SK-N-SH (cell line): ENCODE data around the gene NEK6. TPM values are rescaled to one million over a fixed set of nuclear protein-coding genes. Genes with fewer than 3 reads are reported as not detected.
A peak's percentile ranks its signal among the peaks of the same experiment; 100 is the strongest.

Experiments used
- CTCF ChIA-PET: fragments of 300-600, 350-600 bp; formaldehyde crosslinking; extraction: SDS; loops from one replicate; lab custom pipeline; 2021; lab: Yijun Ruan, JAX
- POLR2A ChIA-PET: fragments of 350-600 bp; sonication (Branson Sonifier 250); formaldehyde crosslinking; extraction: SDS; loops from one replicate; lab custom pipeline; 2020; ENCODE audit warnings: antibody characterized with exemption, inconsistent platforms; lab: Yijun Ruan, JAX
- DNase-seq: peaks from one replicate; pipeline ENCODE4 v3.0.0; 2012
- H2AFZ ChIP-seq: fragments of 200-600 bp; sonication (generic); 2 replicates; pipeline ENCODE4 v1.8.1; 2016; ENCODE audit warnings: antibody characterized with exemption, mild to moderate bottlenecking, low read depth
- H3F3A ChIP-seq: fragments of 200-600 bp; sonication (generic); replicated peaks from 2 replicates; pipeline ENCODE3; 2016; ENCODE audit warnings: antibody characterized with exemption, mild to moderate bottlenecking; ENCODE audit not compliant: insufficient read depth
- H3K27ac ChIP-seq, 2 experiments: fragments of 200-500 bp in 1 of 2; fragments of 200-600 bp in 1 of 2; sonication (Bioruptor generic) in 1 of 2; sonication (generic), shearing (Covaris generic) in 1 of 2; 2 replicates each; pipeline versions ENCODE4 v1.5.1 to v1.6.1; 2014 to 2016; ENCODE audit warnings: low read depth in 2 of 2, inconsistent platforms in 1 of 2, low read length in 1 of 2, mild to moderate bottlenecking in 1 of 2, mixed read lengths in 1 of 2
- H3K27me3 ChIP-seq: fragments of 200-600 bp; sonication (generic), shearing (Covaris generic); 2 replicates; pipeline ENCODE4 v1.6.1; 2016; ENCODE audit warnings: mixed run types; ENCODE audit not compliant: insufficient read depth
- H3K36me3 ChIP-seq, 2 experiments: fragments of 200-500 bp in 1 of 2; fragments of 200-600 bp in 1 of 2; sonication (Bioruptor generic) in 1 of 2; sonication (generic) in 1 of 2; replicated peaks in 1 of 2; 2 replicates each; pipeline versions ENCODE3 to v1.5.1; 2014 to 2016; ENCODE audit warnings: low read length in 1 of 2, mild to moderate bottlenecking in 1 of 2; ENCODE audit not compliant: insufficient read depth in 2 of 2, control insufficient read depth in 1 of 2
- H3K4me1 ChIP-seq, 2 experiments: fragments of 200-500 bp in 1 of 2; fragments of 200-600 bp in 1 of 2; sonication (Bioruptor generic) in 1 of 2; sonication (generic), shearing (Covaris generic) in 1 of 2; 2 replicates each; pipeline versions ENCODE4 v1.5.1 to v1.6.1; 2014 to 2016; ENCODE audit warnings: low read depth in 1 of 2, low read length in 1 of 2, mixed run types in 1 of 2; ENCODE audit not compliant: insufficient read depth in 2 of 2, control insufficient read depth in 1 of 2
- H3K4me2 ChIP-seq: fragments of 200-600 bp; sonication (generic), shearing (Covaris generic); 2 replicates; pipeline ENCODE4 v1.6.1; 2017; ENCODE audit warnings: mixed run types
- H3K4me3 ChIP-seq, 2 experiments: fragments of 200-500 bp in 1 of 2; fragments of 200-600 bp in 1 of 2; sonication (Bioruptor generic) in 1 of 2; sonication (generic), shearing (Covaris generic) in 1 of 2; 2 replicates each; pipeline versions ENCODE4 v1.5.1 to v1.8.1; 2014 to 2016; ENCODE audit warnings: low read depth in 2 of 2, inconsistent platforms in 1 of 2, low read length in 1 of 2, mild to moderate bottlenecking in 1 of 2, mixed read lengths in 1 of 2, moderate library complexity in 1 of 2
- H3K79me2 ChIP-seq: fragments of 200-600 bp; sonication (generic); 2 replicates; pipeline ENCODE4 v1.8.1; 2017; ENCODE audit warnings: mild to moderate bottlenecking; ENCODE audit not compliant: insufficient read depth
- H3K9ac ChIP-seq: fragments of 200-600 bp; sonication (generic); 2 replicates; pipeline ENCODE4 v1.6.1; 2017; ENCODE audit warnings: mixed run types
- H3K9me2 ChIP-seq: fragments of 200-600 bp; sonication (generic); 2 replicates; pipeline ENCODE4 v1.6.1; 2017; ENCODE audit warnings: mixed run types
- H3K9me3 ChIP-seq: fragments of 200-600 bp; sonication (generic); 2 replicates; pipeline ENCODE4 v1.6.1; 2017; ENCODE audit warnings: mixed run types, mild to moderate bottlenecking, moderate library complexity
- H4K20me1 ChIP-seq: fragments of 200-600 bp; sonication (generic); 2 replicates; pipeline ENCODE4 v1.6.1; 2017; ENCODE audit warnings: mild to moderate bottlenecking, mixed run types; ENCODE audit not compliant: insufficient read depth
- EZH2phosphoT487 ChIP-seq: fragments of 200-600 bp; sonication (generic); IDR thresholded peaks from 2 replicates; pipeline ENCODE4 v1.6.1; 2017; ENCODE audit warnings: low read depth, mixed run types, mild to moderate bottlenecking, antibody characterized with exemption, moderate library complexity, borderline replicate concordance
- FOSL2 ChIP-seq: IDR thresholded peaks from 2 replicates; pipeline ENCODE4 v1.4.0; 2012; ENCODE audit warnings: low read depth, mild to moderate bottlenecking, moderate library complexity, borderline replicate concordance
- FOXM1 ChIP-seq: IDR thresholded peaks from 2 replicates; pipeline ENCODE4 v1.4.0; 2012; ENCODE audit warnings: low read depth, mild to moderate bottlenecking
- GABPA ChIP-seq: IDR thresholded peaks from 2 replicates; pipeline ENCODE4 v1.4.0; 2012; ENCODE audit warnings: low read depth, mild to moderate bottlenecking
- GATA2 ChIP-seq: sonication (generic); formaldehyde crosslinking; IDR thresholded peaks from 2 replicates; pipeline ENCODE4 v1.5.0; 2020; ENCODE audit warnings: mild to moderate bottlenecking, missing genetic modification reagents
- IRF3 ChIP-seq: fragments of 150-350 bp; IDR thresholded peaks from 2 replicates; pipeline ENCODE4 v1.6.1; 2016; ENCODE audit warnings: mild to moderate bottlenecking, low read depth, low read length
- JUND ChIP-seq: IDR thresholded peaks from 2 replicates; pipeline ENCODE4 v1.4.0; 2012
- MXI1 ChIP-seq: IDR thresholded peaks from 2 replicates; pipeline ENCODE4 v1.6.1; 2012; ENCODE audit warnings: mild to moderate bottlenecking, low read depth, low read length, improper control_type of control experiment
- NFIC ChIP-seq: IDR thresholded peaks from 2 replicates; pipeline ENCODE4 v1.4.0; 2012; ENCODE audit warnings: borderline replicate concordance
- POLR2AphosphoS5 ChIP-seq: IDR thresholded peaks from 2 replicates; pipeline ENCODE4 v1.6.1; 2012; ENCODE audit warnings: low read depth, low read length
- RFX5 ChIP-seq: IDR thresholded peaks from 2 replicates; pipeline ENCODE4 v1.6.1; 2012; ENCODE audit warnings: mild to moderate bottlenecking, improper control_type of control experiment, low read length
- RXRA ChIP-seq: IDR thresholded peaks from 2 replicates; pipeline ENCODE4 v1.4.0; 2012; ENCODE audit warnings: low read depth, mild to moderate bottlenecking, borderline replicate concordance
- SMC3 ChIP-seq: IDR thresholded peaks from 2 replicates; pipeline ENCODE4 v1.6.1; 2012; ENCODE audit warnings: low read depth, low read length, improper control_type of control experiment
- TAF1 ChIP-seq: IDR thresholded peaks from 2 replicates; pipeline ENCODE4 v1.6.1; 2012; ENCODE audit warnings: low read depth, mild to moderate bottlenecking, low read length, moderate library complexity, borderline replicate concordance
- TCF12 ChIP-seq: IDR thresholded peaks from 2 replicates; pipeline ENCODE4 v1.4.0; 2012
- YY1 ChIP-seq: IDR thresholded peaks from 2 replicates; pipeline ENCODE4 v1.4.0; 2012; ENCODE audit warnings: low read depth, mild to moderate bottlenecking
- WGBS: methylation state at CpG from one replicate; pipeline ENCODE4 v1.1.6; 2017; ENCODE audit warnings: low lambda C conversion rate; 5-methylcytosine and 5-hydroxymethylcytosine counted together
- polyA plus RNA-seq, 3 experiments: library from polyadenylated mRNA; depleted of rRNA; stranded (reverse); fragments of >200 nt; gene quantifications; 2 replicates each; pipeline ENCODE4 v1.2.3, GENCODE V29; 2012
- TF ChIP-seq, protein P1 (sequence below): fragments of 150-350 bp; IDR thresholded peaks from 2 replicates; pipeline ENCODE4 v1.6.1; 2017; ENCODE audit warnings: antibody characterized with exemption, low read length, low read depth, borderline replicate concordance
- TF ChIP-seq, protein P2 (sequence below): IDR thresholded peaks from 2 replicates; pipeline ENCODE4; 2012
- TF ChIP-seq, protein P3 (sequence below): fragments of 200-600 bp; sonication (generic); IDR thresholded peaks from 2 replicates; pipeline ENCODE4 v1.6.1; 2017; ENCODE audit warnings: antibody characterized with exemption, mild to moderate bottlenecking, moderate library complexity

The NEK6 gene
- polyA plus RNA-seq, 1 of the 3 experiments (the other 2 are of a cell fraction), result 89.8 TPM

- no peaks in the 10 kb centered on the region for H3K9me3 ChIP-seq
- no peak overlapping the region for H3K9ac ChIP-seq
- H3K4me1 ChIP-seq, result peaks cover 7 to 15% of the 10 kb centered on the region in 2 experiments; a peak in 3 of 4 replicates
- no peak overlapping the region for H2AFZ ChIP-seq
- 0 out of 2 replicates have a peak overlapping the region, but pooled peaks have one; percentile 68 for H3K4me2 ChIP-seq
- no peaks in the 10 kb centered on the region for H3K9me2 ChIP-seq
- H3F3A ChIP-seq, result peaks cover 18% of the 10 kb centered on the region
- H3K27ac ChIP-seq, result peak overlapping the region in 1 of 2 experiments; percentile 78; a peak in 1 of 4 replicates
- ChIA-PET CTCF (interaction anchor here (1.1 to 1.7 kb wide), 2 partner anchors 13 to 21 kb away, joined by 3 to 6 read pairs; no protein-coding TSS in a partner anchor), POLR2A (no interaction called here)
- no peak for DNase-seq
- 91% methylated on average over 18 of the region's 21 CpGs for WGBS
- peaks cover 21 to 32% of the 10 kb centered on the region in 2 experiments for H3K36me3 ChIP-seq
- no peak overlapping the region for H3K4me3 ChIP-seq
- TF ChIP-seq, protein P1, sequence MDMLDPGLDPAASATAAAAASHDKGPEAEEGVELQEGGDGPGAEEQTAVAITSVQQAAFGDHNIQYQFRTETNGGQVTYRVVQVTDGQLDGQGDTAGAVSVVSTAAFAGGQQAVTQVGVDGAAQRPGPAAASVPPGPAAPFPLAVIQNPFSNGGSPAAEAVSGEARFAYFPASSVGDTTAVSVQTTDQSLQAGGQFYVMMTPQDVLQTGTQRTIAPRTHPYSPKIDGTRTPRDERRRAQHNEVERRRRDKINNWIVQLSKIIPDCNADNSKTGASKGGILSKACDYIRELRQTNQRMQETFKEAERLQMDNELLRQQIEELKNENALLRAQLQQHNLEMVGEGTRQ, result no peak
- TF ChIP-seq MXI1 (no peak), NFIC (no peak), YY1 (no peak), SMC3 (no peak), RXRA (no peak), FOSL2 (no peak)
- TF ChIP-seq, protein P2, sequence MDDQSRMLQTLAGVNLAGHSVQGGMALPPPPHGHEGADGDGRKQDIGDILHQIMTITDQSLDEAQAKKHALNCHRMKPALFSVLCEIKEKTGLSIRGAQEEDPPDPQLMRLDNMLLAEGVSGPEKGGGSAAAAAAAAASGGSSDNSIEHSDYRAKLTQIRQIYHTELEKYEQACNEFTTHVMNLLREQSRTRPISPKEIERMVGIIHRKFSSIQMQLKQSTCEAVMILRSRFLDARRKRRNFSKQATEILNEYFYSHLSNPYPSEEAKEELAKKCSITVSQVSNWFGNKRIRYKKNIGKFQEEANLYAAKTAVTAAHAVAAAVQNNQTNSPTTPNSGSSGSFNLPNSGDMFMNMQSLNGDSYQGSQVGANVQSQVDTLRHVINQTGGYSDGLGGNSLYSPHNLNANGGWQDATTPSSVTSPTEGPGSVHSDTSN, result no peak
- TF ChIP-seq, all 33 proteins: peak for 0
- Histone ChIP-seq H3K27me3 (no peaks in the 10 kb centered on the region), H3K79me2 (no peaks in the 10 kb centered on the region), H4K20me1 (no peaks in the 10 kb centered on the region)
Measured at GRCh38 chr9:124341455-124342170, 83.9 kb downstream of the NEK6 start.

- H3K36me3 ChIP-seq, result peaks cover 14 to 37% of the 10 kb centered on the region in 2 experiments
- TF ChIP-seq TCF12 (no peak), MXI1 (no peak), FOXM1 (no peak), NFIC (no peak), IRF3 (no peak), JUND (no peak), GATA2 (CRISPR knock-in tag) (no peak), TAF1 (no peak), RFX5 (no peak), POLR2AphosphoS5 (no peak), FOSL2 (no peak), EZH2phosphoT487 (no peak), GABPA (no peak)
- TF ChIP-seq, protein P3, sequence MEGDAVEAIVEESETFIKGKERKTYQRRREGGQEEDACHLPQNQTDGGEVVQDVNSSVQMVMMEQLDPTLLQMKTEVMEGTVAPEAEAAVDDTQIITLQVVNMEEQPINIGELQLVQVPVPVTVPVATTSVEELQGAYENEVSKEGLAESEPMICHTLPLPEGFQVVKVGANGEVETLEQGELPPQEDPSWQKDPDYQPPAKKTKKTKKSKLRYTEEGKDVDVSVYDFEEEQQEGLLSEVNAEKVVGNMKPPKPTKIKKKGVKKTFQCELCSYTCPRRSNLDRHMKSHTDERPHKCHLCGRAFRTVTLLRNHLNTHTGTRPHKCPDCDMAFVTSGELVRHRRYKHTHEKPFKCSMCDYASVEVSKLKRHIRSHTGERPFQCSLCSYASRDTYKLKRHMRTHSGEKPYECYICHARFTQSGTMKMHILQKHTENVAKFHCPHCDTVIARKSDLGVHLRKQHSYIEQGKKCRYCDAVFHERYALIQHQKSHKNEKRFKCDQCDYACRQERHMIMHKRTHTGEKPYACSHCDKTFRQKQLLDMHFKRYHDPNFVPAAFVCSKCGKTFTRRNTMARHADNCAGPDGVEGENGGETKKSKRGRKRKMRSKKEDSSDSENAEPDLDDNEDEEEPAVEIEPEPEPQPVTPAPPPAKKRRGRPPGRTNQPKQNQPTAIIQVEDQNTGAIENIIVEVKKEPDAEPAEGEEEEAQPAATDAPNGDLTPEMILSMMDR, result no peak
- 92% methylated on average over 9 of the region's 11 CpGs for WGBS
- H3K79me2 ChIP-seq, result no peaks in the 10 kb centered on the region
- CTCF ChIA-PET, result interaction anchor here (1.1 to 1.7 kb wide), 3 partner anchors 14 to 216 kb away, joined by 3 to 6 read pairs (median 4); no protein-coding TSS in a partner anchor
- H3K9me3 ChIP-seq, result no peaks in the 10 kb centered on the region
- no peak for DNase-seq
- H3K4me3 ChIP-seq, result no peak overlapping the region
- H2AFZ ChIP-seq, result no peak overlapping the region
- peak overlapping the region; percentile 68; the same call in 1 of the 2 replicates for H3K4me2 ChIP-seq
- H3K27ac ChIP-seq, result peak overlapping the region; percentile 20 to 78; a peak in 3 of 4 replicates
- H3K27me3 ChIP-seq, result no peaks in the 10 kb centered on the region
- H3K4me1 ChIP-seq, result peaks cover 11 to 15% of the 10 kb centered on the region in 2 experiments; a peak in 3 of 4 replicates
- POLR2A ChIA-PET, result no interaction called here
- no peaks in the 10 kb centered on the region for H4K20me1 ChIP-seq
- peaks cover 15% of the 10 kb centered on the region for H3F3A ChIP-seq
- H3K9me2 ChIP-seq, result no peaks in the 10 kb centered on the region
- peak overlapping the region; percentile 34; the same call in 1 of the 2 replicates for H3K9ac ChIP-seq
Measured at GRCh38 chr9:124342402-124342775, 84.6 kb downstream of the NEK6 start.
